Prostate gland (tissue), 2 donors: ENCODE measurements around the gene DDX28. TPM values are rescaled to one million over a fixed set of nuclear protein-coding genes. Genes with fewer than 3 reads are reported as not detected.

Experiments
- DNase-seq: peaks from one replicate; pipeline ENCODE4 v3.0.0-alpha.2; 2019; ENCODE audit warnings: low spot score
- H3K27ac ChIP-seq, 2 donors: fragments of 200-600 bp; sonication (generic); 2 replicates each; pipeline ENCODE4 v1.5.1; 2017 to 2019
- H3K27me3 ChIP-seq: fragments of 200-600 bp; sonication (generic); replicated peaks from 2 replicates; pipeline ENCODE4 v1.5.1; 2019; ENCODE audit not compliant: insufficient read depth
- H3K36me3 ChIP-seq, 2 donors: fragments of 200-600 bp; sonication (generic); 1 replicate in 1 of 2; 2 replicates in 1 of 2; pipeline versions ENCODE4 v1.5.1 to v1.8.1; 2017 to 2019
- H3K4me1 ChIP-seq: fragments of 200-600 bp; sonication (generic); replicated peaks from 2 replicates; pipeline ENCODE4 v1.5.1; 2019
- H3K4me3 ChIP-seq, 2 donors: fragments of 200-600 bp; sonication (generic); 2 replicates each; pipeline ENCODE4 v1.5.1; 2017 to 2019
- H3K9me3 ChIP-seq: fragments of 200-600 bp; sonication (generic); 2 replicates; pipeline ENCODE4 v1.5.1; 2017
- CTCF ChIP-seq, 4 experiments: fragments of 200-600 bp in 2 of 4; fragments of 450-650 bp in 2 of 4; sonication (generic) in 2 of 4; IDR thresholded peaks; 1 replicate in 3 of 4; 2 replicates in 1 of 4; pipeline ENCODE4 v1.5.1; 2016 to 2019; ENCODE audit warnings: antibody characterized with exemption in 4 of 4, mild to moderate bottlenecking in 2 of 4, moderate library complexity in 2 of 4
- POLR2A ChIP-seq: fragments of 450-650 bp; IDR thresholded peaks from one replicate; pipeline ENCODE4 v1.6.1; 2016; ENCODE audit warnings: antibody characterized with exemption, mild to moderate bottlenecking
- POLR2AphosphoS5 ChIP-seq: sonication (generic); formaldehyde crosslinking; IDR thresholded peaks from one replicate; pipeline ENCODE4 v1.6.1; 2017; ENCODE audit warnings: antibody characterized with exemption
- WGBS: methylation state at CpG from one replicate; pipeline ENCODE4 v1.1.5; 2018; 5-methylcytosine and 5-hydroxymethylcytosine counted together
- intact Hi-C: fragments of 100-400 bp; cut with DNase I; formaldehyde crosslinking; loops from one replicate; pipeline ENCODE4 v1.14.2; 2022
- total RNA-seq, 2 donors: library from RNA; depleted of rRNA; stranded (reverse); fragments of >200 nt; gene quantifications; one replicate each; pipeline ENCODE4 v1.1.0, GENCODE V29; 2016

Gene DDX28
- total RNA-seq, 2 donors from 2014 or later: 7.1 to 16.5 TPM

DNA sequence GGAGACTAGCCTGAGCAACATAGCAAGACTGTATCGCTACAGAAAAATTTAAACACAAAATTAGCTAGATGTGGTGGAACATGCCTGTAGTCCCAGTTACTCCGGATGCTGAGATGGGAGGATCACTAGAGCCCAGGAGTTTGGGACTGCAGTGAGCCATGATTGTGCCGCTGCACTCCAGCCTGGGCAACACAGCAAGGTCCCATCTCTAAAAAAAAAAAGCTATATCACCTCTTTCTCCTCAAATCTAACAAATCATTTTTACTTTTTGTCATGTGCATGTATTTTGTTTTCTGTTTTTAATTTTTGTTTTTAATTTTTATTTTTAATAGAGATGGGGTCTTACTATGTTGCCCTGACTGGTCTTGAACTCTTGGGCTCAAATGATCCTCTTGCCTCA, 6.0 kb upstream of the DDX28 start:
- Histone ChIP-seq H3K4me1 (no peaks in the 10 kb centered on the region), H3K27me3 (no peaks in the 10 kb centered on the region), H3K27ac (no peak overlapping the region), H3K36me3 (no peaks in the 10 kb centered on the region), H3K9me3 (no peaks in the 10 kb centered on the region), H3K4me3 (no peak overlapping the region)
- 95% methylated on average over 3 of the region's 3 CpGs for WGBS
- TF ChIP-seq CTCF (IDR thresholded peaks at IDR 0.05) (no peak), POLR2AphosphoS5 (no peak), POLR2A (no peak)
- intact Hi-C loops: no loop called here
- DNase-seq: no peak

GRCh38 chr16:68022278-68022727, 729 bp downstream of the DDX28 start:
- Histone ChIP-seq H3K27me3 (no peaks in the 10 kb centered on the region), H3K36me3 (no peaks in the 10 kb centered on the region), H3K27ac (peak overlapping the region; percentile 61 to 71), H3K9me3 (no peaks in the 10 kb centered on the region), H3K4me3 (peak overlapping the region; percentile 95 to 96), H3K4me1 (peaks cover 12% of the 10 kb centered on the region)
- no peak for DNase-seq
- no peak for TF ChIP-seq POLR2AphosphoS5
- WGBS: 10% methylated on average over 16 of the region's 19 CpGs
- intact Hi-C loops: no loop called here

GRCh38 chr16:68021490-68021889, 1.5 kb downstream of the DDX28 start:
- TF ChIP-seq POLR2A (no peak), POLR2AphosphoS5 (no peak), CTCF (IDR thresholded peaks at IDR 0.05) (no peak)
- no peaks in the 10 kb centered on the region for H3K27me3 ChIP-seq
- intact Hi-C loops: no loop called here
- H3K4me3 ChIP-seq: no peak overlapping the region
- WGBS: 93% methylated on average over 10 of the region's 10 CpGs
- no peaks in the 10 kb centered on the region for H3K9me3 ChIP-seq
- H3K4me1 ChIP-seq: peaks cover 12% of the 10 kb centered on the region
- DNase-seq: no peak
- H3K27ac ChIP-seq: no peak overlapping the region
- no peaks in the 10 kb centered on the region for H3K36me3 ChIP-seq

GRCh38 chr16:68019167-68019680, 3.8 kb downstream of the DDX28 start:
- H3K36me3 ChIP-seq: no peaks in the 10 kb centered on the region
- DNase-seq: no peak
- H3K27me3 ChIP-seq: no peaks in the 10 kb centered on the region
- no peak overlapping the region for H3K27ac ChIP-seq
- no peak overlapping the region for H3K4me3 ChIP-seq
- H3K9me3 ChIP-seq: no peaks in the 10 kb centered on the region
- 72% methylated on average over 8 of the region's 8 CpGs for WGBS
- no peak for TF ChIP-seq POLR2AphosphoS5
- no peak for TF ChIP-seq POLR2A
- no peak for TF ChIP-seq CTCF (IDR thresholded peaks at IDR 0.05)
- intact Hi-C loops: no loop called here
- peaks cover 12% of the 10 kb centered on the region for H3K4me1 ChIP-seq

DNA sequence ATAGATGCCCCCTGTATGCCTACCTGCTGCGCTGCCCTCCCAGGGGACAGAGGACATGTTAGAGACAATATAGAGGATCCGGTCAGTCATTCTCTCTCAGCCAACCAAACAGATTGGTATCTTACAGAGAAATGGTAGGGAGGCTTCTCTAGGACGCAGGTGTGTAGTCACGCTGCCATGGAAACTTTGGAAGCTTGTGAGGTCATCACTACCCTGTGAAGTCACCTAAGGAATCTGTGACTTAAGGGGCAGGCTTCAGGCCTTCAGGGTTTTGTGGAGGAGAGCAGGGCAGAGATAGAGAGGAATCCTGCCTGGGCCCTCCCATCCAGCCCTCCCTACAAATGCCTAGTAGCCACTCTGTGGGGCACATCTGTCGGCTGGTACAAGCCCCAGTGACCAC, 7.4 kb downstream of the DDX28 start, which contains the start of gene DPEP2NB:
DPEP2NB (minus strand) TSS at position 231 of the 400 bp plus-strand sequence; CDS start at position 90, 141 bp downstream.
- Histone ChIP-seq H3K27me3 (no peaks in the 10 kb centered on the region), H3K36me3 (no peaks in the 10 kb centered on the region), H3K4me3 (no peak within 1 kb of the TSS), H3K27ac (no peak within 1 kb of the TSS), H3K4me1 (no peaks in the 10 kb centered on the region), H3K9me3 (no peaks in the 10 kb centered on the region)
- DNase-seq: no peak
- 80% methylated on average over 5 of the region's 5 CpGs for WGBS
- TF ChIP-seq POLR2AphosphoS5 (no peak), CTCF (IDR thresholded peaks at IDR 0.05) (no peak), POLR2A (no peak)
- intact Hi-C loops: no loop called here
